Inferior parietal cortex (tissue), 1 donor: ENCODE data around the gene SLC26A3.
"Not testable (repeated sequence)": the region's sequence is repeated elsewhere in the genome, so short reads cannot be mapped to it uniquely, and the experiment has no call there.

ENCODE experiments used
- DNase-seq: peaks from one replicate; pipeline ENCODE4 v3.0.0-alpha.2; 2016; ENCODE audit errors: extremely low spot score

SLC26A3 gene

GRCh38 chr7:107803009-107803610 lies at the start of gene SLC26A3:
TSS of gene SLC26A3 (minus strand) at chr7:107803223. CDS start at chr7:107794509, 8,714 bp downstream.
- DNase-seq: no peak

- DNase-seq: no peak
These were observed 47.6 kb upstream of the SLC26A3 start for GRCh38 chr7:107850643-107851042.

- DNase-seq: no peak
These were observed 47.2 kb upstream of the SLC26A3 start for GRCh38 chr7:107850216-107850615.

GRCh38 chr7:107848211-107848610 lies 45.2 kb upstream of the SLC26A3 start:
- not testable (repeated sequence) for DNase-seq

- DNase-seq: not testable (repeated sequence)
These were observed 44.8 kb upstream of the SLC26A3 start for GRCh38 chr7:107847836-107848175.

- DNase-seq: no peak
These were observed 44.3 kb upstream of the SLC26A3 start for GRCh38 chr7:107847168-107847835.

- DNase-seq: no peak
These were observed 43.3 kb upstream of the SLC26A3 start for GRCh38 chr7:107846324-107846723.

GRCh38 chr7:107843184-107843583 lies 40.2 kb upstream of the SLC26A3 start:
- no peak for DNase-seq

- DNase-seq: no peak
These were observed 39.2 kb upstream of the SLC26A3 start for GRCh38 chr7:107842213-107842612.

GRCh38 chr7:107838816-107839565 lies 36.0 kb upstream of the SLC26A3 start:
- DNase-seq: no peak

- no peak for DNase-seq
These were observed 35.1 kb upstream of the SLC26A3 start for GRCh38 chr7:107838024-107838601.

- no peak for DNase-seq
These were observed 34.1 kb upstream of the SLC26A3 start for GRCh38 chr7:107837145-107837512.

GRCh38 chr7:107836237-107837144 lies 33.5 kb upstream of the SLC26A3 start:
- peak; percentile 14 for DNase-seq

- no peak for DNase-seq
These were observed 31.4 kb upstream of the SLC26A3 start for GRCh38 chr7:107834401-107834800.

- no peak for DNase-seq
These were observed 30.7 kb upstream of the SLC26A3 start for GRCh38 chr7:107833684-107834106.

GRCh38 chr7:107830420-107830819 lies 27.4 kb upstream of the SLC26A3 start:
- DNase-seq: no peak

- no peak for DNase-seq
These were observed 25.5 kb upstream of the SLC26A3 start for GRCh38 chr7:107828540-107828939.

GRCh38 chr7:107827501-107827900 lies 24.5 kb upstream of the SLC26A3 start:
- DNase-seq: no peak

GRCh38 chr7:107826451-107826850 lies 23.4 kb upstream of the SLC26A3 start:
- no peak for DNase-seq

GRCh38 chr7:107824858-107825257 lies 21.8 kb upstream of the SLC26A3 start:
- DNase-seq: no peak

- no peak for DNase-seq
These were observed 15.6 kb upstream of the SLC26A3 start for GRCh38 chr7:107818622-107819021.
